Measurements from ENCODE around the gene DOK4.

DNA sequence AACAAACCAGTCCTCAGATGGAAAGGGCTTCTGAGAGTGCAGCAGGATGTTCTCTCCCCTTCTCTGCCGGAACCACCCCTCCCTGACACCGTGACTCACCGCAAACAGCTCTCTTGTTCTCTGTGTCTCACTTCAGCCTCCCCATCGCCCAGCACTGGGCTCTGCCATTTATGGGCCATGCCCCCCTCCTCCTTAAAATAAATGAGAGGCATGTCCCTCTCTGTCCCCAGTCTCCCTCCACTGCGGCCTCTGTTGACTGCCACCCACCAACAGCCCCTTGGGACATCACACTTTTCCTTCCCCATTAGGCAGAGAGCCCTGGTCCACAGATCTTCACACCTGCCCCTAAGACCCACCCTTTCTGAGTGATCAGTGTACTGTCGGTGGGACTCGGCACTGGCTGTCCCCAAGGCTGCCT, 43.8 kb upstream of the DOK4 start:
- TF ChIP-seq CTCF (IDR thresholded peaks at IDR 0.05) = no peak
- TF ChIP-seq POLR2A (IDR thresholded peaks at IDR 0.05) = no peak

Measured in gastroesophageal sphincter (tissue), 3 donors.